DOHH2 (cell line): ENCODE results near the gene TPCN2.

Source experiments
- H3F3A ChIP-seq: fragments of 200-600 bp; sonication (generic), shearing (Covaris generic); 2 replicates; pipeline ENCODE4 v1.6.0; 2016; ENCODE audit warnings: antibody characterized with exemption, mild to moderate bottlenecking; ENCODE audit not compliant: control insufficient read depth, insufficient read depth
- H3K27ac ChIP-seq: fragments of 200-600 bp; sonication (generic); 2 replicates; pipeline ENCODE4 v1.5.1; 2014; ENCODE audit warnings: low read depth, mild to moderate bottlenecking, low read length, moderate library complexity
- H3K27me3 ChIP-seq: fragments of 200-600 bp; sonication (generic); 2 replicates; pipeline ENCODE4 v1.6.1; 2014; ENCODE audit warnings: mild to moderate bottlenecking, low read length, mixed read lengths; ENCODE audit not compliant: control insufficient read depth
- H3K36me3 ChIP-seq: fragments of 200-600 bp; sonication (generic); 2 replicates; pipeline ENCODE4 v1.6.1; 2014; ENCODE audit warnings: mild to moderate bottlenecking, low read length, moderate library complexity, mixed read lengths; ENCODE audit not compliant: control insufficient read depth
- H3K4me1 ChIP-seq: fragments of 200-600 bp; sonication (generic); 2 replicates; pipeline ENCODE4 v1.6.1; 2014; ENCODE audit warnings: mild to moderate bottlenecking, low read length, mixed read lengths; ENCODE audit not compliant: control insufficient read depth
- H3K4me2 ChIP-seq: fragments of 200-600 bp; sonication (generic); 2 replicates; pipeline ENCODE4 v1.6.0; 2014; ENCODE audit warnings: mild to moderate bottlenecking, low read length, moderate library complexity
- H3K4me3 ChIP-seq: fragments of 200-600 bp; sonication (generic); 2 replicates; pipeline ENCODE4 v1.5.1; 2014; ENCODE audit warnings: mild to moderate bottlenecking, low read length, mixed read lengths
- H3K79me2 ChIP-seq: fragments of 200-600 bp; sonication (generic); 2 replicates; pipeline ENCODE4 v1.6.1; 2014; ENCODE audit warnings: mild to moderate bottlenecking, low read length, mixed read lengths; ENCODE audit not compliant: control insufficient read depth
- H3K9me2 ChIP-seq: fragments of 200-600 bp; sonication (generic); replicated peaks from 2 replicates; pipeline ENCODE4 v1.6.1; 2014; ENCODE audit warnings: mild to moderate bottlenecking, low read length, mixed read lengths; ENCODE audit not compliant: control insufficient read depth
- H3K9me3 ChIP-seq: fragments of 200-600 bp; sonication (generic); 2 replicates; pipeline ENCODE4 v1.6.1; 2014; ENCODE audit warnings: antibody characterized with exemption, low read length, mixed read lengths; ENCODE audit not compliant: control insufficient read depth, insufficient read depth
- H4K20me1 ChIP-seq: fragments of 200-600 bp; sonication (generic); 2 replicates; pipeline ENCODE4 v1.6.0; 2014; ENCODE audit warnings: low read depth, mild to moderate bottlenecking, antibody characterized with exemption, low read length, moderate library complexity; ENCODE audit not compliant: control insufficient read depth, insufficient read depth
- EZH2phosphoT487 ChIP-seq: fragments of 200-600 bp; sonication (generic); IDR thresholded peaks from 2 replicates; pipeline ENCODE4 v1.6.1; 2017; ENCODE audit warnings: borderline replicate concordance, mild to moderate bottlenecking, antibody characterized with exemption, low read length, moderate library complexity, mixed read lengths
- TF ChIP-seq, protein P1 (sequence below): fragments of 200-600 bp; sonication (generic); IDR thresholded peaks from one replicate; pipeline ENCODE4 v1.5.1; 2014; ENCODE audit warnings: antibody characterized with exemption, mild to moderate bottlenecking, low read depth, low read length; ENCODE audit not compliant: poor library complexity, severe bottlenecking

The TPCN2 gene

DNA sequence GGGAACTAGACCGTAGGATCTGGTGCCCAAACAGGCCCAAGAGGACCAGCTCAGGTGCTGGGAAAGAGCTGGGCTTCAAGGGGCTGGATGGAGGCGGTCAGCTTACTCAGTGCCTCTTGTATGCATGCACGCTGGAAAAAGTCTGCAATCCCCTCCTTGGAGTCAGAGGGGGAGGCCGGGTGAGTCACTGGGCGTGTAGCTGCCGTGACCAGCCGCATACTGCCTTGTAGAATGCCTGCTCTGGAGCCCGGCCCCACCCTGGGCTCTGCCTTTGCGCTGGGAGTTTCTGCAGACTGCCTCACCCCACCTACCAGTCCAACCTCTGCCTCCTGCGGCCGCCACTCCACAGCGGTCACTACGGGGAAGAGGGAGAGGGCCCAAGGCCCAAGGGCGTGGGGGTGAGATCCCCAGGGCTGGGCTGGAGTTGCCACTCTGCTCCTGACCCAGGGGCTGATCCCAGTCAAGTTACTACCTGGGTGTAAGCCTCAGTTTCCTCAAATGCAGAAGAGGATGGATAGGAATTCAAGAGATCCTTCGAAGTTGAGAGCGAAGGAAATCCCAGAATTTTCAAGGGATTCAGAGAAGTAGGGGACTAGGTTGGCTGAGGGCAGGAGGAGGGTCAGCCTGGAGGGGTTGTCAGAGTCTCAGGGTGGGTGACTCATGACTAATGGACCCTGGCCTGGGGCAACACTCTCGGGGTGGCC is 39.8 kb upstream of the TPCN2 start:
- Histone ChIP-seq H3K79me2 (no peaks in the 10 kb centered on the region), H3F3A (no peaks in the 10 kb centered on the region), H3K4me2 (no peak overlapping the region), H3K27me3 (peaks cover 4% of the 10 kb centered on the region; the same call in 1 of the 2 replicates), H3K36me3 (no peaks in the 10 kb centered on the region), H4K20me1 (no peaks in the 10 kb centered on the region), H3K27ac (no peak overlapping the region), H3K9me3 (no peaks in the 10 kb centered on the region), H3K4me3 (no peak overlapping the region), H3K9me2 (no peaks in the 10 kb centered on the region), H3K4me1 (no peaks in the 10 kb centered on the region)
- no peak for TF ChIP-seq EZH2phosphoT487
- TF ChIP-seq, protein P1, sequence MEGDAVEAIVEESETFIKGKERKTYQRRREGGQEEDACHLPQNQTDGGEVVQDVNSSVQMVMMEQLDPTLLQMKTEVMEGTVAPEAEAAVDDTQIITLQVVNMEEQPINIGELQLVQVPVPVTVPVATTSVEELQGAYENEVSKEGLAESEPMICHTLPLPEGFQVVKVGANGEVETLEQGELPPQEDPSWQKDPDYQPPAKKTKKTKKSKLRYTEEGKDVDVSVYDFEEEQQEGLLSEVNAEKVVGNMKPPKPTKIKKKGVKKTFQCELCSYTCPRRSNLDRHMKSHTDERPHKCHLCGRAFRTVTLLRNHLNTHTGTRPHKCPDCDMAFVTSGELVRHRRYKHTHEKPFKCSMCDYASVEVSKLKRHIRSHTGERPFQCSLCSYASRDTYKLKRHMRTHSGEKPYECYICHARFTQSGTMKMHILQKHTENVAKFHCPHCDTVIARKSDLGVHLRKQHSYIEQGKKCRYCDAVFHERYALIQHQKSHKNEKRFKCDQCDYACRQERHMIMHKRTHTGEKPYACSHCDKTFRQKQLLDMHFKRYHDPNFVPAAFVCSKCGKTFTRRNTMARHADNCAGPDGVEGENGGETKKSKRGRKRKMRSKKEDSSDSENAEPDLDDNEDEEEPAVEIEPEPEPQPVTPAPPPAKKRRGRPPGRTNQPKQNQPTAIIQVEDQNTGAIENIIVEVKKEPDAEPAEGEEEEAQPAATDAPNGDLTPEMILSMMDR = no peak

DNA sequence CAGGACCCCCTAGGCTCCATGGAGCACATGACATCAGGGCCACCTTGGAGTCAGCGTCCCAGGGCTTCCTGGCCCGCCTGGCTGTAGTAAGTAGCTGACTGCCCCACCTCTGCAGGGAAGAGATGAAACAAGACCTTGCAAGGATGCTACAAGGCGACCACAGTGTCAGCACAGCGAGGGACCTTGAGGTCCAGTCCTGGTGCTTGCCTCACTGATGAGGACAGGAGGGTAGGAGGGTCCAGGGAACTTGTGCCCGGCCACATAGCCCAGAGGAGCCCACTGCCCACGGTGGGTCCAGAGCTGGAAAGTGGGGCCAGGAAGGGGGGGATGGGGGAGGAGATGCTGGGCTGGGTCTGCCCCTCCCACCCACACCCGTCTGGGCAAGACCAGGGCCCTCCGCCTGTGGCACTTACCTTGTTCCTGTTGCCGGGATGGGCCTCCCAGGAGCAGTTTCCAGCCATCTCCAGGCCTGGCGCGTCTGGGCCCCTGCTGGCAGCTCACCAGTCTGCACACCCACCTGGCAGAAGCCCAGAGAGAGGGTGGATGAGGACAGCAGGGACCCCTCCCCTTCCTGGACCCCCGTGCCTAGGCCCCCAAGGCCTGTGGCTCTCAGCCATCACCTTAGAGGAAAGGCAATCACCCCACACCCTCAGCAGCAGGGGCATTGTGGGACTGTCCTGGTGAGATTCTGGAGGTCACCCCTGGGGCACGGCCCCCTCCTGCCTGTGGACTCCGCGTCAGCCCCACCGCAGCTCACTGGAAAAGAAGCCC is 39.1 kb upstream of the TPCN2 start:
- H3K27me3 ChIP-seq = peaks cover 4% of the 10 kb centered on the region; the same call in 1 of the 2 replicates
- no peaks in the 10 kb centered on the region for H4K20me1 ChIP-seq
- no peak overlapping the region for H3K27ac ChIP-seq
- no peak overlapping the region for H3K4me2 ChIP-seq
- H3K4me3 ChIP-seq = no peak overlapping the region
- no peaks in the 10 kb centered on the region for H3F3A ChIP-seq
- H3K4me1 ChIP-seq = no peaks in the 10 kb centered on the region
- no peaks in the 10 kb centered on the region for H3K36me3 ChIP-seq
- no peaks in the 10 kb centered on the region for H3K9me3 ChIP-seq
- no peak for TF ChIP-seq EZH2phosphoT487
- TF ChIP-seq, protein P1 = no peak
- no peaks in the 10 kb centered on the region for H3K79me2 ChIP-seq
- no peaks in the 10 kb centered on the region for H3K9me2 ChIP-seq

DNA sequence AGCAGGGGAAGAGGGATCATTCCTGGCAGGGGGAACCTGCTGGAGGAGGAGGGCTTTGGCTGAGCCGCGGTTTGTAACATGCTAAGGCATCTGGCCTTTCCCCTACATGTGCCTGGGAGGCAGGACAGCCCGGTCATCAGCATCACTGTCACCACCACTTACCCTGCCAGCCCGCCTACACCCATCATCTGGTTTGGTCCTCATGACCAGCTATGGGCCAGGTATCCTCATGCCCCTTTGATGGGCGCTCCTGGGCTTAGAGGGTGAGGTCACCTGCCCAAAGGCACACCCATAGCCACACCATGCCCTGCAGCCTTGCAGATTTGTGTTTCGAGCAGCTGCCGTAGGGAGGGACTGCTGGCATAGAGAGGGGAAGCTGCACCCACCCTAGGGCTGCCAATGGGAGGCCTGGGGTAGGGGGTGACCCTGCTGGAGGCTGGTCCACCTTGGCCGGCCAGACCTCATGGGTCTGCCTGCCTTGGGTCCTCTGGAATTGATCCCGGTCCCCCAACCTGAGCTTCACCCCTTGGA is 38.3 kb upstream of the TPCN2 start:
- Histone ChIP-seq H3K4me3 (no peak overlapping the region), H3K9me2 (no peaks in the 10 kb centered on the region), H3K9me3 (no peaks in the 10 kb centered on the region), H3K4me2 (no peak overlapping the region), H3F3A (no peaks in the 10 kb centered on the region), H3K36me3 (no peaks in the 10 kb centered on the region), H3K27me3 (peaks cover 4% of the 10 kb centered on the region; the same call in 1 of the 2 replicates), H3K79me2 (no peaks in the 10 kb centered on the region), H3K4me1 (no peaks in the 10 kb centered on the region), H4K20me1 (no peaks in the 10 kb centered on the region), H3K27ac (no peak overlapping the region)
- TF ChIP-seq, protein P1 = no peak
- TF ChIP-seq EZH2phosphoT487 = no peak
